K562 (cell line): ENCODE measurements around the gene TMEM242. TPM values are rescaled to one million over a fixed set of nuclear protein-coding genes. Genes with fewer than 3 reads are reported as not detected.

Source experiments
- ATF4 ChIP-seq: fragments of 450-650 bp; formaldehyde crosslinking; IDR thresholded peaks from 2 replicates; pipeline ENCODE4 v1.4.0; 2022; ENCODE audit warnings: mild to moderate bottlenecking, moderate library complexity
- BRD9 ChIP-seq: fragments of 450-650 bp; IDR thresholded peaks from 2 replicates; pipeline ENCODE4 v1.6.1; 2018; ENCODE audit warnings: low read depth; ENCODE audit not compliant: partially characterized antibody
- DNMT1 ChIP-seq: fragments of 450-650 bp; IDR thresholded peaks from 2 replicates; pipeline ENCODE4 v1.6.1; 2016; ENCODE audit warnings: antibody characterized with exemption, mild to moderate bottlenecking
- ELK1 ChIP-seq: sonication (generic); formaldehyde crosslinking; IDR thresholded peaks from 2 replicates; pipeline ENCODE4 v1.8.1; 2022; ENCODE audit warnings: missing genetic modification reagents
- FOXJ3 ChIP-seq: sonication (generic); formaldehyde crosslinking; IDR thresholded peaks from 2 replicates; pipeline ENCODE4 v1.4.0; 2020; ENCODE audit warnings: mild to moderate bottlenecking, missing genetic modification reagents
- HCFC1 ChIP-seq: IDR thresholded peaks from 2 replicates; pipeline ENCODE4 v1.6.1; 2012; ENCODE audit warnings: low read depth, low read length, improper control_type of control experiment
- KAT8 ChIP-seq: fragments of 450-650 bp; IDR thresholded peaks from 2 replicates; pipeline ENCODE4 v1.6.1; 2016; ENCODE audit warnings: low read depth, mild to moderate bottlenecking
- PHF20 ChIP-seq: fragments of 450-650 bp; IDR thresholded peaks from 2 replicates; pipeline ENCODE4 v1.6.1; 2018; ENCODE audit not compliant: partially characterized antibody
- RAD51 ChIP-seq: fragments of 450-650 bp; IDR thresholded peaks from 2 replicates; pipeline ENCODE4 v1.7.1; 2016; ENCODE audit warnings: low read depth, mild to moderate bottlenecking, borderline replicate concordance
- SMAD4 ChIP-seq: fragments of 250-450 bp; sonication (Bioruptor Pico); conservative IDR thresholded peaks from 2 replicates; pipeline ENCODE4 v1.8.0; 2021; ENCODE audit warnings: inconsistent platforms, mild to moderate bottlenecking, moderate library complexity
- SRSF7 ChIP-seq: fragments of 200-400 bp; formaldehyde crosslinking; optimal IDR thresholded peaks from 2 replicates; pipeline ENCODE3; 2017; ENCODE audit warnings: mild to moderate bottlenecking, low read depth, low read length
- ZBTB7A ChIP-seq: IDR thresholded peaks from 2 replicates; pipeline ENCODE4 v1.6.1; 2011; ENCODE audit warnings: low read depth, mild to moderate bottlenecking, low read length, moderate library complexity, borderline replicate concordance; ENCODE audit not compliant: control insufficient read depth
- ZHX1 ChIP-seq: fragments of 150-350 bp; conservative IDR thresholded peaks from 2 replicates; pipeline ENCODE4 v1.6.1; 2014; ENCODE audit warnings: low read length
- ZNF217 ChIP-seq: sonication (generic); formaldehyde crosslinking; IDR thresholded peaks from 2 replicates; pipeline ENCODE4 v1.8.0; 2022; ENCODE audit warnings: mild to moderate bottlenecking, missing genetic modification reagents
- ZNF79 ChIP-seq: fragments of 250-450 bp; sonication (Bioruptor Pico); IDR thresholded peaks from 2 replicates; pipeline ENCODE4 v1.4.0; 2020; ENCODE audit warnings: low read depth, mild to moderate bottlenecking, moderate library complexity
- polyA plus RNA-seq, 8 experiments: library from polyadenylated mRNA; depleted of rRNA in 4 of 8; stranded (reverse) in 5 of 8; unstranded in 3 of 8; fragments of >200 nt; fragmentation: Nextera tagmentation in 2 of 8; fragmentation: Illumina TruSeq in 1 of 8; extraction: Ambion mirVana in 2 of 8; extraction: Trizol in 1 of 8; gene quantifications; 2 replicates each; pipeline versions ENCODE4 v1.2.1 to v1.2.3, GENCODE V29; 2011 to 2014; ENCODE audit warnings: inconsistent platforms in 1 of 8, missing spikeins in 1 of 8
- total RNA-seq, 7 experiments: library from RNA; depleted of rRNA in 6 of 7; stranded (reverse); fragments of >200 nt in 6 of 7; fragmentation: Illumina TruSeq in 2 of 7; extraction: Trizol in 2 of 7; gene quantifications; 2 replicates each; pipeline versions ENCODE4 v1.2.1 to v1.2.3, GENCODE V29; 2011 to 2021; ENCODE audit warnings: low replicate concordance in 1 of 7
- TF ChIP-seq, protein P1 (sequence below): fragments of 250-450 bp; sonication (Bioruptor Pico); IDR thresholded peaks from 2 replicates; pipeline ENCODE4 v1.5.0; 2020; ENCODE audit warnings: mild to moderate bottlenecking, borderline replicate concordance

Gene TMEM242
- total and polyA plus RNA-seq, 9 of the 15 experiments (the other 6 are each of a cell fraction or from before 2014, with no cell fraction given) = 9.5 to 35.3 (median 16.5) TPM

- TF ChIP-seq RAD51 (peak; percentile 89), BRD9 (no peak), SMAD4 (CRISPR knock-in tag) (no peak), ATF4 (no peak), ZBTB7A (no peak), ZHX1 (no peak), FOXJ3 (CRISPR knock-in tag) (no peak), ZNF217 (CRISPR knock-in tag) (no peak), HCFC1 (no peak), PHF20 (no peak), KAT8 (no peak), ELK1 (CRISPR knock-in tag) (no peak), ZNF79 (CRISPR knock-in tag) (no peak), SRSF7 (no peak), DNMT1 (no peak)
- TF ChIP-seq, protein P1, sequence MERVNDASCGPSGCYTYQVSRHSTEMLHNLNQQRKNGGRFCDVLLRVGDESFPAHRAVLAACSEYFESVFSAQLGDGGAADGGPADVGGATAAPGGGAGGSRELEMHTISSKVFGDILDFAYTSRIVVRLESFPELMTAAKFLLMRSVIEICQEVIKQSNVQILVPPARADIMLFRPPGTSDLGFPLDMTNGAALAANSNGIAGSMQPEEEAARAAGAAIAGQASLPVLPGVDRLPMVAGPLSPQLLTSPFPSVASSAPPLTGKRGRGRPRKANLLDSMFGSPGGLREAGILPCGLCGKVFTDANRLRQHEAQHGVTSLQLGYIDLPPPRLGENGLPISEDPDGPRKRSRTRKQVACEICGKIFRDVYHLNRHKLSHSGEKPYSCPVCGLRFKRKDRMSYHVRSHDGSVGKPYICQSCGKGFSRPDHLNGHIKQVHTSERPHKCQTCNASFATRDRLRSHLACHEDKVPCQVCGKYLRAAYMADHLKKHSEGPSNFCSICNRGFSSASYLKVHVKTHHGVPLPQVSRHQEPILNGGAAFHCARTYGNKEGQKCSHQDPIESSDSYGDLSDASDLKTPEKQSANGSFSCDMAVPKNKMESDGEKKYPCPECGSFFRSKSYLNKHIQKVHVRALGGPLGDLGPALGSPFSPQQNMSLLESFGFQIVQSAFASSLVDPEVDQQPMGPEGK = no peak
These were observed 18.2 kb downstream of the TMEM242 start (continued) for GRCh38 chr6:157304899-157305663.
